GM18505 (cell line): ENCODE data around the gene HYI.

Experiments
- ATAC-seq: cut with Tn5 transposase; IDR thresholded peaks from one replicate; pipeline ENCODE4 v1.9.1; 2021; ENCODE audit not compliant: unreplicated experiment
- POLR2A ChIP-seq: IDR thresholded peaks from 4 replicates; pipeline ENCODE4 v1.6.1; 2011; ENCODE audit warnings: borderline replicate concordance; ENCODE audit not compliant: insufficient read depth, insufficient read length; ENCODE audit errors: extremely low read depth

HYI gene

GRCh38 chr1:43445606-43446387, 7.9 kb downstream of the HYI start:
- no peak for ATAC-seq
- TF ChIP-seq POLR2A, result no peak

GRCh38 chr1:43444836-43445235, 8.9 kb downstream of the HYI start:
- ATAC-seq, result no peak
- no peak for TF ChIP-seq POLR2A

- no peak for TF ChIP-seq POLR2A
- no peak for ATAC-seq
Observed at GRCh38 chr1:43444151-43444828, 9.4 kb downstream of the HYI start.

GRCh38 chr1:43443197-43443946, 10.4 kb downstream of the HYI start:
- TF ChIP-seq POLR2A, result no peak

GRCh38 chr1:43442756-43443155, 11.0 kb downstream of the HYI start:
- TF ChIP-seq POLR2A, result no peak
- no peak for ATAC-seq

More at GRCh38 chr1:43443197-43443946, 10.4 kb downstream of the HYI start:
- no peak for ATAC-seq

- no peak for TF ChIP-seq POLR2A
- ATAC-seq, result no peak
Observed at GRCh38 chr1:43441894-43442637, 11.7 kb downstream of the HYI start.

GRCh38 chr1:43441166-43441893, 12.4 kb downstream of the HYI start:
- no peak for TF ChIP-seq POLR2A
- ATAC-seq, result no peak

- no peak for TF ChIP-seq POLR2A
- ATAC-seq, result no peak
Observed at GRCh38 chr1:43440358-43440757, 13.4 kb downstream of the HYI start.

GRCh38 chr1:43439781-43440180, 13.9 kb downstream of the HYI start:
- ATAC-seq, result no peak
- no peak for TF ChIP-seq POLR2A

GRCh38 chr1:43438953-43439581, 14.7 kb downstream of the HYI start:
- ATAC-seq, result no peak
- no peak for TF ChIP-seq POLR2A

GRCh38 chr1:43438576-43438952, 15.2 kb downstream of the HYI start:
- ATAC-seq, result no peak

GRCh38 chr1:43438006-43438405, 15.7 kb downstream of the HYI start:
- no peak for TF ChIP-seq POLR2A
- no peak for ATAC-seq

More at GRCh38 chr1:43438576-43438952, 15.2 kb downstream of the HYI start:
- TF ChIP-seq POLR2A, result no peak
